ENCODE measurements around the gene ETV3.

ETV3 gene

DNA sequence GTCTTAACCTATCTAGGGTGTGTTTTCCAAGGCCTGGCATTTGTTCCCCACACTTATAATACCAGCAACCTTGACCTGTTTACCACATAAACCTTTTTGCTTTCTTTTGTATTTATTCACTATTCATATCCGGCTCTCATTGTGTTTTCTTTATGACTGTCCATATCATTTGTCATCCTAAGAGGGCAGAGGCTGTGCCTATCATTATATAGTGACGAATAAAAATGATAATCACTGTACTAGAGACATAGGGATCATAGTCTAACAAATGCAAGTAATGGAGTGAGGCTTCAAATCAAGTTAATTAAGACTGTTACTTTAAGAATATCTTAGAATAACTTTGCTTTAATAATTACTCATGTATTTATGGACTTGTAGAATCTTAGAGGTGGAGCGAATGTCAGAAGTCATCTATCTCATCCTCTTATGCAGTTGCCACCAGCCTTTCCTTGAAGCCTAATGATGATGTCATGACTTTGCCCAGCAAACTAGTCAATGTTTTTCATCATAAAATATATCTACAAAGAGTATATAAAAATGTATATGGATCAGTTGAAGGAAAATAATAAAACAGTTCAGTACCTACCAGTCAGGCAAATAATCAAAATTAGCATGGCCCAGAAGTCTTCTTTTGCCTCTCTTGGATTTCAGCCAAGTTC is 4.7 kb upstream of the ETV3 start:
- DNase-seq (ENCODE audit: low read depth, low spot score), result no peak
- no peak overlapping the region for H3K4me3 ChIP-seq (ENCODE audit: low read length)

DNA sequence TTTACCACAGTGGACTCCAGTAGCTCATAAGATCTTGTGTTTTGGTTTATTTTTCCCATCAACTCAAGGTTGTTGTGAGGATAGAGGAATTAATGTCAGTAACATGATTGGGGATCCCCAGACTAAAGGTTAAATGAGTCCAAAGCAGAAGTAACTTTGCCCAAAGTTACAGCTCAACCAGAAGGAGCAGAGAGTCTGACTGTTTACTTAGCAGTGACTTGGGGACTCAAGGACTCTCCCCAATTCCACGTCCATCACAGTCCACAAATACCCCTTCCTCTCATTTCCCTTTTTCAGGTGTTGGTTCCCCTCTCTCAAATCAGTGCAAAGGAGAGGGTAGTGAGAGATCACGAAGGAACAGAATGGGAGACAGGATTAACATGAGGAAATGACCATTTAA is 4.0 kb upstream of the ETV3 start:
- H3K4me3 ChIP-seq (ENCODE audit: low read length), result no peak overlapping the region

DNA sequence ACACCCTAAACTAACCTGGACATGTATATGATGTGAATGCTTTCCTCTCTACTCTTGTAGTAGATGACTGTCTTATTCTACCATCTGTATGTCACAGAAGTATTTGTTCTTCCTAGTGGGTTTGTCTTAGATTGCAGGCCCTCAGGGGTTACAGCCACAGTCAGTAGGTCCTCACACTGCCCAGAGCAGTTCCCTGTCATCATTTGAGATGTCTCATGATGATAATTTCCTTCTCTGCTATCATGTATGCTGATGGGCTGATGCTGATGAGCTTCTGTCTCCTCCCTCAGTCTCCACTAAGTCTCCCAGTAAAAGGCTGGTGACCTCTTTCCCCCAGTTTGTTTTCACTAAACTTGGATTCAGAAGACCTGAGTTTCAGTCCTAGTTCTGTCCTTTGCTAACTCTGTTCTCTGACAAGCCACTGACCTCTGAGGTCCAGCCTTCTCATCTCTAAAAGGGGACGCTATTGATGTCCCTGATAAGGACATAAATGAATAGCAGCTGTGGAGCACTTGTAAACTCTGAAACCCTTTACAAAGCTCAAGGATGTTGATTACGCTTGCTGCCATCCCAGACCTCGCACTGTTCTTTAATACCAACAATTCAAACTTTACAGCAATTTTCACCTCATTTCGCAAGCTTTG is 3.1 kb upstream of the ETV3 start:
- DNase-seq (ENCODE audit: low read depth, low spot score), result no peak
- H3K4me3 ChIP-seq (ENCODE audit: low read length), result no peak overlapping the region

More for the DNA sequence above, 4.0 kb upstream of the ETV3 start:
- no peak for DNase-seq (ENCODE audit: low read depth, low spot score)

DNA sequence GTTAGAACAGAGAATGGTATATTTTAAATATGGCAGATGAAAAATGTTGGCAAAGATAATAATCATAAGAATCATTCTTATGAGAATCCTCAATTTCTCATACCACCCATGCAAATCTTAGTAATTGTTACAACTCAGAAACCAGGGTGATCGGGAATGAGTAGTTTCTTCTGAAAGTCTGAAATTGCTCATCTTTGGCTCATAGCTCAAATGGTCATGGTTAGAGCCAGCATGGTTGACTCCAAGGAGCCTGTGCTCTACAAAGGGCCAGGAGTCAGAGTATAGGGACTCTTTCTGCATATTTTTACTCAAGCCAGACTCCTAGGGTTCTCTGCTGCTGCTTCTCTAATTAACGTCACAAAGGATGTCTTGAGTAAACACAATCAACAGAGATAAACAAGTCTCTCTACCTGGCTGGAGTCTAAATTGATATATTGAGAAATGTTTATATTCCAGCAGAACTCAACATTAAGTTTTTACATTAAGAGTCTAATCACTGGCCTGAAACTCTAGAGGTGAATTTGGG is 1.9 kb upstream of the ETV3 start:
- DNase-seq (ENCODE audit: low read depth, low spot score), result no peak
- no peak overlapping the region for H3K4me3 ChIP-seq (ENCODE audit: low read length)

DNA sequence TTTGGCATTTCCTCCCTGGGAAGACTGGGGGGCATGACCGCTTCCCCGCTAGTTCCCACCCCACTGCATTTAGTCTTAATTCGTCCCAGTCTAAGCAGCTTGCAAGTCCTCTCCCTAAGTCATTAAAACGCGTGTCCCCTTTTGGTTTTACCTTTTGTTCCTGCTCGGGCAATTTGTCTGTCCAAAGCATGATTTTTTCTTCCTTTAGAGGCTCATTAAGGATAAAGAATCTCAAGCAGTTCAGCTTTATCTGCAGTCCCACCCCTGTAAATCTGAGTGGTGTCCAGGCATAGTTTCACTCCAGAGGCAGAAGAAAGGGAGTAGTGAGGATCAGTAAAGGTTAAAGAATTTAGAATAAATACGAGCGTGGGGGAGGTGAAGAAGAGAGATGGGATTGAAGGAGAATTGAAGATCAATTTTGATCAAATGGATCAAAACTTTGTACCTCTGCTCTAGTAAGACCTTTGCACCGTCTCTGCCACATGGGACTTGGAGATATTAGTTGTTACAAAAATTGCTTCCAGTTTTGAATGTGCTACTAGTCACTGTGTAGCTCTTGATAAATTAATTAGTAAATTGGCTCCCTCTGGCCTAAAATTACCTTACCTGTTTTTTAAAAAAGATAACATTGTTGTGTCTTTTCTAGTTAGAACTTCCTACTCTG is 989 bp upstream of the ETV3 start:
- peak overlapping the region; percentile 94 for H3K4me3 ChIP-seq (ENCODE audit: low read length)
- no peak for DNase-seq (ENCODE audit: low read depth, low spot score)

DNA sequence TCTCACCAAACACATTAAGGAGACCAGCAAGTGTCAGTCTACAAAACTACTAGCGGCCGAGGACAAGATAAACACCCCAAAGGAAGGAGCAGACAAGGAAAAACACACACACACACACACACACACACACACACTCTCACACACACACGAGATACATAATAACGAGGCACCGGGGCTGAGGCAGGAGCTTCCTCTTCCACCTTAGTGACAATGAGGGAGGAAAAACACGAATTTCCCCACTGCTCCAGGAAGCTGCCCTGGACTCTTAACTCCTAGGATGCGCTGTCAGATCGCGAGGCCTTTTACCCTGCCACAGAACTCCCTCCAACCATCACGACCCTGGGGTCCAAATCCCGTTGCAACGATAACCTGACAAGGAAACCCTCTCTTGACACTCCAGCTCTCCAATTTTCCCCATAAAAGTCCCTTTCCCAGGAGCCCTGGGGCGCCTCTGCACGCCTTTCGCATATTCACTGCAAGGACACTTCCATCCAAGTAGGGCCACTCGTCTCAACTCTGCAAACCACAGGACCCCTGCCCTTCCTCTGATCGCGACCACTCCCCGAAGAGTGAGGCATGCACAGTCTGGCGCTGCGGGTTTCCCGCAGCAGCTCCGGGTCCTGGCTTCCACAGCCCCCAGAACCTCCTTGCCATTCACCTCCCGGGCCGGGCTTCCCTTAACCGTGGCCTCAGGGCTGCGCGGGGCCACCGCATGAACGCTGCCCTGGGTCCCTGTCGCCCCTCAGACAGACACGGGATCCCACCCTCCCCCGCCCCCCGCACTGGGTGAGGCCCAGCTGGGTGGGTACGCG is 581 bp downstream of the ETV3 start:
- DNase-seq (ENCODE audit: low read depth, low spot score), result peak; percentile 42
- H3K4me3 ChIP-seq (ENCODE audit: low read length), result peak overlapping the region; percentile 94

DNA sequence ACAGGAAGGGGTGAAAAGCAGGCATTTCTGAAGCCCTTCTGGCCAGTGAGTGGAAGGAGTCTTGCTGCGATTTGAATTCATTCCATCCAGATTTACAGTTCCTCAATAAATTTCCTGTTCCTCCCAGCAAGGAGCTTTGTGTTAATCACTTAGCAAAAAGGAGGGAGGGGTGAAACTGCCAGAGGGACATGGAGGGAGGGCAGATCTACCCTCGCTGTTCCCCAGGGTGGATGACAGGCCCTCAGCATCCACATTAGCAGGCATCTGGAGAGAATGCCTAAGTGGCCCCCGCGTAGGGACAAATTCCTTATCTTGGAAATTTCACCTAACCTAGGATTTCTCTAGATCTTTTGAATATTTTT is 1.2 kb downstream of the ETV3 start:
- no peak for DNase-seq (ENCODE audit: low read depth, low spot score)
- peak overlapping the region; percentile 94 for H3K4me3 ChIP-seq (ENCODE audit: low read length)

DNA sequence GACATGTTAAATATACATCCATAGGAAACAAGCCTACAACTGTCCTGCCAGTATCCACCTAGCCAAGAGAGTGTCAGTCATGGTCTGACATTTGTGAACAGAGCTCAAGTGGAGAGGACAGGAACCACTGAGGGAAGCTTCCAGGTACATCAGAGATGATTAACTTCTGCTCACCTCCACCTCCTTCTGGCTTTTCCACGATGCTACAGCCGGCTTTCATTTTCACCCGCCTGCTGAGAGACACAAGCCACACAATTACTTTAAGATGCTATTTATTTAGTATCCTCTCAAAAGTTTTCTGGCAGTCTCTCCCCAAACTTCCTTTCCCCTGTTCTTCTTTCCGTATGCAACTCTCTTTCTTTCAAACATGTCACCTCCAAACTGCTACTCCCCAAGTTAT is 2.1 kb downstream of the ETV3 start:
- no peak for DNase-seq (ENCODE audit: low read depth, low spot score)
- no peak overlapping the region for H3K4me3 ChIP-seq (ENCODE audit: low read length)

DNA sequence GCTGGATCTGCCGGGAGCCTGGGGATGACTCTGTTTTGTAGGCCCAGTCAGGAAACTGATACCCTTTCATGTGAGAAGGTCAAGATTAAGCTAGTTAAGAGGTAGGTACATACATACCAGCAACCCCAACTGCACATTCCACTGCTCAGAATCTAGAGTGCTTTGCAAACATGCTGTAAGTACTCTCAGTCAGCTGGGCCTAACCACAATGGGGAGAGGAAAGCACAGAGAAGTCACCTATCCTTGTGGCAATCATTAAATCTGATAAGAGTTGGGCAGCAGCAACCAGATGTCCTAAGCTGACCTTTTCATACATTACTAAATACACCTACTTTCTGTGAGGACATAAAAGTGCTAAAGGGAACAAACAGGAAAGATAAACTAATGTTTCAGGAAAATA is 2.5 kb downstream of the ETV3 start:
- no peak for DNase-seq (ENCODE audit: low read depth, low spot score)
- H3K4me3 ChIP-seq (ENCODE audit: low read length), result no peak overlapping the region

DNA sequence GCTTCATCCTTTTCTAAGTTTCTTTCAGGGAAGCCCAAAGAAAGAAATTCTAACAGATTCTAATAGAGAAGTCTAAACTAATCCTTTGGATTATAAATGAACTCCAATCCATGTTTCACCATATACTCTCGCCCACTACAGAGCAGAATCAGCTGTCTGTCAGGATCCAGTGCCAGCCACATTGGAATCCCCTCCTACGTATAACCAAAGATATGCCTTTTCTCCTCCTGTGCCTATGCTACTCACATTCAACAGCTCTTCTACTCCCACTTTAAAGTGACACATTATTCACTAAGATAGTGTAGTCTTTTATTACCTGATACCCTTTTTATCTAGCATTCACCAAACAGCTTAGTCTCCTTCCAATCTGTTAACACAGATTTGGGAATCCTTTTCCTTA is 3.1 kb downstream of the ETV3 start:
- DNase-seq (ENCODE audit: low read depth, low spot score), result no peak
- H3K4me3 ChIP-seq (ENCODE audit: low read length), result no peak overlapping the region

DNA sequence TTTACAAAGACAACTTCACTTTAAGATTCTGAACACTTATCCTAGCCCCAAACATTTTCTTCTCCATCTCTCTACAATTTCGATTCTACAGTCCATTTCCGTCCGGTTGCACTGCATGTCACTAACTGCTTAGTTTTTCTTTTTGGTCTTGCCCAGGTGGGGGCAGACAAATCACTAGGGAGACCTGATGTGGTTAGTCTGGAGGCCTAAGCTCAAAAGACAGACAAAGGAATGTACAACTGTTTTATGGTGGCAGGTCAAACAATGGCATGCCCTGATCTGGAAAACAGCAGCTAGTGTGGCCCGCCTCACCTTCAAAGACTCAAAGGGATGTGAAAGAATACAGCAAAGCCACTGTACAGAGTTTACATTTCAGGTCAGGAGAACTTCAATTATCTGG is 3.8 kb downstream of the ETV3 start:
- no peak overlapping the region for H3K4me3 ChIP-seq (ENCODE audit: low read length)
- DNase-seq (ENCODE audit: low read depth, low spot score), result no peak

DNA sequence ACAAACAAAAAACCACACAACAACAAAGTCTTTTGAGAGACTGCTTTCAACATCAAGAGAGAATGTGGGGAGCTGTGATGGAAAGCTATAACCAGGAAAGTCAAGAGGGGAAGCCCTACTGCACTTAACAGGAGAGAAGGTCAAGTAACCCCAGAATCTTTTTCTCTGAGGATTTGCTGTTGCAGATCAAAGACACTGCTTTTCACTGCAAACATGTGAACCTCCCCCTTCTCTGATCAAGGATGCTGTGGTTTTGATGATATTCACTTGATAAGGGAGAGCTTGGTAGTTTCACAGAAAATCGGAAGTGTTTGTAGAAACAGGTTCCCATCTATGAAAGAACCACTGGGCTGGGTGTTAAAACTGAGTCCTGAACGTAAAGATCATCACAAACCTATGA is 4.8 kb downstream of the ETV3 start:
- DNase-seq (ENCODE audit: low read depth, low spot score), result peak; percentile 93
- no peak overlapping the region for H3K4me3 ChIP-seq (ENCODE audit: low read length)

DNA sequence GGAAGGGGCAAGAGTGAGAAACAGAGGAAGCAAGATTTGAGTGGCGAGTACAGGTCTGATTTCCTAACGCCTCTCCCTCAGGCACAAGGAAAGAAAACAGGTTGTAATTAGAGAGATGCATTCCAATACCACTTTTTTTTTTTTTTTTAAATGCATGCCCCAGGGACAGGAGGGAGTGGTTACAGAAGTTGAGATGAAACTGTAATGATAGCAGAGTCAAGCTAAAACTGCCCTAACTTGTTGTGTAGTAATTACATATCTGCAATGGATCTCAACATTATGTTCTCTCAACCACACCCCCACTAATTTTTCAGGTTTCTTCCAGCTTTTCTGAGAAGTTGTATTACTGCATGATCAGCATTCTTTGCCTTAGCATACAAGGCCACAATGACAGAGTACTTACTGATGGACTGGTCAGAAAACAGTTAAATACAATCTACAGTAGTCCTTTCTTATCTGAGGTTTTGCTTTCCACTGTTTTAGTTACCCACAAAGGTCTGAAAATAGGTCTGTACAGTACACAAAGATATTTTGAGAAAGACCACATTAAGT is 5.5 kb downstream of the ETV3 start:
- DNase-seq (ENCODE audit: low read depth, low spot score), result no peak
- H3K4me3 ChIP-seq (ENCODE audit: low read length), result no peak overlapping the region

DNA sequence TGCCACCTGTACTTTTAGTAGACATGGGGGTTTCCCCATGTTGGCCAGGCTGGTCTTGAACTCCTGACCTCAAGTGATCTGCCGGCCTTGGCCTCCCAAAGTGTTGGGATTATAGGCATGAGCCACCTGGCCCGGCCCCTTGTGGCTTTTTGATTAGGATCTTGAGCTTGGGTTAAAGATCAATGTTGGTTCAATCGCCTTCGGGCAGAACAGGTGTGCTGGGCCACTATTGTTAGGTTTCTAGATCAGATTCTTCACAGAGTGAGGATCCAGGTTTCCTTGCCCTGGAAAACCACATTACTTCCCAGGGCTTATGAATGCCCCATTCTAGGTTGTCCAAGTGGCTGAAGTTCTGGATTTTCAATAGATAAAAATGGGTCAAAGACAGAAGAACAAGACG is 6.1 kb downstream of the ETV3 start:
- H3K4me3 ChIP-seq (ENCODE audit: low read length), result no peak overlapping the region
- no peak for DNase-seq (ENCODE audit: low read depth, low spot score)

DNA sequence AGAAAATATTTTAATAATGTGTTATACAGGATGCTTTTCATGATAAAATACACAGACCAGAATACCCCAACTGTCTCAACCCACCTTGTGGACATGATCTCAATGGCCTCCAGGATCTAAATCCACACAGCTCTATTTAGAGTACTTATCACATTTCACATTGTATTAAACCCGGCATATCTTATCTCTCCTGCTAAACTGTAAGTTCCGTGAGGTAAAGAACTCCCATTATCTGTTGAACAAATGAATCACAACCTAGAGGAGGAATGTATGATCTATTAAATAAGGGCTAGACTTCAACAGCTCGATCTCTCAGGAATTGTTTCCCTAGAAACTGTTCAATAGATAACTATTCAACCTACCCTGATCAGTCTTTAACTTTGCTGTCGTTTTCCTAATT is 6.9 kb downstream of the ETV3 start:
- H3K4me3 ChIP-seq (ENCODE audit: low read length), result no peak overlapping the region
- DNase-seq (ENCODE audit: low read depth, low spot score), result no peak

DNA sequence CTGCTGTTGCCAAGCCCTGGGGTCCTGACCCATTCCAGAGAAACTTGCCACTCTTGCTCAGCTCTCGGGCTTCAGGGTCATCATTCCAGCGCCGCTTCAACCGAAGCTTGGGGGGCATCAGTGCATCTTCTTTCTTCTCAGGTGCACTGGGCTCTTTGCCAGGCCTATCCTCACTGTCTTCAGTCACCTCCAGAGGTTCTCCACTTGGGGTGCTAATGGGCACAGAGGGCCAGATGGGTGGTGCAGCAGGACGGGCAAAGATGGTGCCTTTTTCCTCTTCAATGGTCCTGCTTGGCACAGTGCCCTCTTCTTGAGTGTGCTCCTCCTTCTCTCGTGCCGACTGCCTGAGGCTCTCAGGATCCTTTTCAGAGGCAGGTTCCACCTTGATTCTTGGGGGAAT is 13.3 kb downstream of the ETV3 start:
- no peak for DNase-seq (ENCODE audit: low read depth, low spot score)
- H3K4me3 ChIP-seq (ENCODE audit: low read length), result no peak overlapping the region

DNA sequence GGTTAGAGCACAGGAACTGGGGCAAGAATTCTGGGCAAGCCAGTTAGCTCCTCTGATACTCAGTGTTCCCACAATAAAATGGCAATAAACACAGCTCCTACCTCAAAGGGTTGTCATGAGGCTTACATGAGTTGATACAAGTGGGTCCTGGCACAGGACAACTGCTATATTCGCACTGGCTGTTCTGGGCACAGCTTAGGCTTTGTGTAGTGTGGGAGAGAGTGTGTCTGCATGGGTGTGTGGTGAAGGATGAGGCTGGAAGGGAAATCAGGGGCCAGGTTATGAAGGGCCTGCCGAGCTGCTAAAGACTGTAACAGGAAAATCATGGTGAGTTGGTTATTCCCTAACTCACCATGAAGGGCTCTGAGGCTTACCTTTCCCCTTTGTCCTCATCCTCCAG is 18.7 kb downstream of the ETV3 start:
- no peak overlapping the region for H3K4me3 ChIP-seq (ENCODE audit: low read length)
- DNase-seq (ENCODE audit: low read depth, low spot score), result no peak

DNA sequence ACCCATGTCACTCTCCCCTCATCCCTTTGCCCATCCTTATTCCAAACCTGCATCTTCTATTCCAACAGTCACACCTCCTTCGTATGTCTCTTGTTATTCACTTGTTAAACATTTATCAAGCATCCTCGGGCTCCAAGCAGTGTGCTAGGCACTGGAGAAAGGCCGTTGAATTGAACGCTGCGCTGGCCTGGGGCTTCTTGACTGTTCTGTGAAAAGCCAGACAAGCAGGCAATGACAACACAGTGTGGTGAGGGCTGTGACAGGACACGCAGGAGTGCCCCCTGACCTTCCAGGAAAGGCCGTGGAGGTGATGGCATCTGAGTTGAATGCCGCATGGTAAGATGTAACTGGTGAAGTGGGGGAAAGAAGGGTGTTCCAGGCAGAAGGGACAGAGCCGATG is 19.2 kb downstream of the ETV3 start:
- no peak for DNase-seq (ENCODE audit: low read depth, low spot score)
- no peak overlapping the region for H3K4me3 ChIP-seq (ENCODE audit: low read length)

DNA sequence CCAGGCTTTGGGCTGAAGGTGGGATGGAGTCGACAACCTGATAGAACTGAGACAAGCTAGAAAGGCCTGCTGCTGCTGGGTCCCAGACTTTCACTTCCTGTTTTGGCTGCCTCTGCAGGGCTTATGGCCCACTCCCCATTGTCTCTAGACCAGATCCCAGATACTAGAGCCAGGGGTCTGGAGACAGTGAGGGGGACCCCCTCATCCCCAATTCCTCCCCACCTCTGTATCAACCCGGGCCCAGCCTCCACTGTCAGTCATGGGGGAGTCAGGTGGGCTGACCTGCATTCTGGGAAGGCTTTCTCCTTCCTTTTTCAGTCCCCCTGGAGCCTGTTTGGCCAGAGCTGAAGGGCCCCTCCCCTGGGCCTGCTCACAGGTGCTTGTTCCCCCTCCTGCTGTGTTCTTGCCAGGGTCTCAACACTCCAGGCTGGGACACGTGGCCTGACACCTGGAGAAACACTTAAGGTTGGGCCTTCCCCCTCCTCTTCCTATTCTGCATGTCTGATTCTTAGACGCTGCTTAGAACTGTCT is 20.6 kb downstream of the ETV3 start:
- no peak for DNase-seq (ENCODE audit: low read depth, low spot score)
- H3K4me3 ChIP-seq (ENCODE audit: low read length), result no peak overlapping the region
